ENCODE measurements around the gene BRINP2. TPM values are rescaled to one million over a fixed set of nuclear protein-coding genes. Genes with fewer than 3 reads are reported as not detected.

BRINP2 gene
- total and polyA plus RNA-seq, 2 of the 8 experiments (the other 6 are each of a cell fraction or from before 2014, with no cell fraction given): 0.39 to 0.42 TPM

DNA sequence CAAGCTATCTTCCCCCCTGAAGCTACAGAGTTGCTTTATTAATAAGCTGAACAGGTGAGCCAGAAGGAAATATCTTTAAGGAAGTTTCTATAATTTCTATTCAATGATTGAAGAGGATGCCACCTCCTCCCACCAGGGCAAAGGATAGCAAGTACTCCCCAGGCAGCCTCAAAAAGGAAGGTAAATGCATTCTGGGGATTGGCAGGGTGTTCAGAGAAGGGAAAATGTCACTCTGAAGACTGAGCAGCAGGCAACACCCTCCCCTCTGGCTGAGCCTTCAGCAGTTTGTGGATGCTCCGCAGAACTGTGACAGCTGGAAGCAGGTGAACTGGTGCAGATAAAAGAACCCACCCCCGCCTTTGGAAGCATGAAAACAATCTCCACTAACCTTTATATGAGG, 140.8 kb downstream of the BRINP2 start (continued):
- TF ChIP-seq ATF2 (IDR thresholded peaks at IDR 0.05; ENCODE audit: low read length): no peak
- no peak for TF ChIP-seq CBX5 (IDR thresholded peaks at IDR 0.05; ENCODE audit: low read depth, low read length)
- TF ChIP-seq POLR2A (IDR thresholded peaks at IDR 0.05; ENCODE audit: control extremely low read depth in 1 of 2, low read depth in 2 of 2, low read length in 2 of 2): no peak
- no peak for TF ChIP-seq SP2 (IDR thresholded peaks at IDR 0.05; ENCODE audit: low read length)
- TF ChIP-seq CEBPB (IDR thresholded peaks at IDR 0.05; ENCODE audit: low read depth, low read length): no peak
- TF ChIP-seq SRF (IDR thresholded peaks at IDR 0.05; ENCODE audit: low read depth, low read length): no peak

Data from H1 (cell line).